ENCODE results near the gene CPXM2.

The CPXM2 gene

GRCh38 chr10:123837756-123838155 lies 53.9 kb downstream of the CPXM2 start:
- Histone ChIP-seq H3K4me1 (ENCODE audit: control extremely low read depth in 1 of 4, control insufficient read depth in 4 of 4, insufficient read depth in 4 of 4, low read length in 3 of 4) (no peaks in the 10 kb centered on the region), H3K9me3 (ENCODE audit: control extremely low read depth in 1 of 5, control insufficient read depth in 4 of 5, insufficient read depth in 2 of 5, low read depth in 1 of 5, low read length in 4 of 5) (no peaks in the 10 kb centered on the region), H3K4me3 (ENCODE audit: control insufficient read depth in 1 of 7, extremely low read depth in 1 of 7, insufficient read depth in 4 of 7, low read depth in 2 of 7, low read length in 6 of 7) (no peak overlapping the region), H3K27ac (ENCODE audit: insufficient read depth in 1 of 2, low read depth in 1 of 2, low read length in 2 of 2, poor library complexity in 1 of 2, severe bottlenecking in 2 of 2) (no peak overlapping the region), H3K27me3 (replicated peaks in 2 of 5; ENCODE audit: control insufficient read depth in 4 of 5, insufficient read depth in 5 of 5, low read length in 4 of 5) (peaks cover 0 to 32% (median 7%) of the 10 kb centered on the region in 5 experiments), H3K36me3 (ENCODE audit: control insufficient read depth in 4 of 4, insufficient read depth in 4 of 4, low read length in 3 of 4) (no peaks in the 10 kb centered on the region)
- CTCF ChIA-PET: no interaction called here
- 85% methylated on average over 3 of the region's 6 CpGs for WGBS (ENCODE audit: insufficient coverage)
- DNase-seq: no peak
- POLR2A ChIA-PET: no interaction called here

- Histone ChIP-seq H3K27ac (ENCODE audit: insufficient read depth in 1 of 2, low read depth in 1 of 2, low read length in 2 of 2, poor library complexity in 1 of 2, severe bottlenecking in 2 of 2) (no peak overlapping the region), H3K27me3 (replicated peaks in 2 of 5; ENCODE audit: control insufficient read depth in 4 of 5, insufficient read depth in 5 of 5, low read length in 4 of 5) (peaks cover 0 to 32% (median 6%) of the 10 kb centered on the region in 5 experiments), H3K4me3 (ENCODE audit: control insufficient read depth in 1 of 7, extremely low read depth in 1 of 7, insufficient read depth in 4 of 7, low read depth in 2 of 7, low read length in 6 of 7) (no peak overlapping the region), H3K9me3 (ENCODE audit: control extremely low read depth in 1 of 5, control insufficient read depth in 4 of 5, insufficient read depth in 2 of 5, low read depth in 1 of 5, low read length in 4 of 5) (no peaks in the 10 kb centered on the region), H3K36me3 (ENCODE audit: control insufficient read depth in 4 of 4, insufficient read depth in 4 of 4, low read length in 3 of 4) (no peaks in the 10 kb centered on the region), H3K4me1 (ENCODE audit: control extremely low read depth in 1 of 4, control insufficient read depth in 4 of 4, insufficient read depth in 4 of 4, low read length in 3 of 4) (no peaks in the 10 kb centered on the region)
- no peak for DNase-seq
- WGBS (ENCODE audit: insufficient coverage): 68% methylated on average over 5 of the region's 6 CpGs
- CTCF ChIA-PET: no interaction called here
- POLR2A ChIA-PET: no interaction called here
Measured at GRCh38 chr10:123836418-123837145, 55.0 kb downstream of the CPXM2 start.

GRCh38 chr10:123835575-123835974 lies 56.0 kb downstream of the CPXM2 start:
- no peak overlapping the region for H3K27ac ChIP-seq (ENCODE audit: insufficient read depth in 1 of 2, low read depth in 1 of 2, low read length in 2 of 2, poor library complexity in 1 of 2, severe bottlenecking in 2 of 2)
- CTCF ChIA-PET: no interaction called here
- DNase-seq: no peak
- 55% methylated on average over 3 of the region's 5 CpGs for WGBS (ENCODE audit: insufficient coverage)
- peaks cover 0 to 2% (median 0%) of the 10 kb centered on the region in 4 experiments for H3K4me1 ChIP-seq (ENCODE audit: control extremely low read depth in 1 of 4, control insufficient read depth in 4 of 4, insufficient read depth in 4 of 4, low read length in 3 of 4)
- H3K4me3 ChIP-seq (ENCODE audit: control insufficient read depth in 1 of 7, extremely low read depth in 1 of 7, insufficient read depth in 4 of 7, low read depth in 2 of 7, low read length in 6 of 7): no peak overlapping the region
- POLR2A ChIA-PET: no interaction called here
- H3K9me3 ChIP-seq (ENCODE audit: control extremely low read depth in 1 of 5, control insufficient read depth in 4 of 5, insufficient read depth in 2 of 5, low read depth in 1 of 5, low read length in 4 of 5): no peaks in the 10 kb centered on the region
- peaks cover 0 to 32% (median 6%) of the 10 kb centered on the region in 5 experiments for H3K27me3 ChIP-seq (replicated peaks in 2 of 5; ENCODE audit: control insufficient read depth in 4 of 5, insufficient read depth in 5 of 5, low read length in 4 of 5)
- H3K36me3 ChIP-seq (ENCODE audit: control insufficient read depth in 4 of 4, insufficient read depth in 4 of 4, low read length in 3 of 4): no peaks in the 10 kb centered on the region

- Histone ChIP-seq H3K27ac (ENCODE audit: insufficient read depth in 1 of 2, low read depth in 1 of 2, low read length in 2 of 2, poor library complexity in 1 of 2, severe bottlenecking in 2 of 2) (no peak overlapping the region), H3K4me3 (ENCODE audit: control insufficient read depth in 1 of 7, extremely low read depth in 1 of 7, insufficient read depth in 4 of 7, low read depth in 2 of 7, low read length in 6 of 7) (no peak overlapping the region), H3K9me3 (ENCODE audit: control extremely low read depth in 1 of 5, control insufficient read depth in 4 of 5, insufficient read depth in 2 of 5, low read depth in 1 of 5, low read length in 4 of 5) (no peaks in the 10 kb centered on the region), H3K36me3 (ENCODE audit: control insufficient read depth in 4 of 4, insufficient read depth in 4 of 4, low read length in 3 of 4) (no peaks in the 10 kb centered on the region), H3K27me3 (replicated peaks in 2 of 5; ENCODE audit: control insufficient read depth in 4 of 5, insufficient read depth in 5 of 5, low read length in 4 of 5) (peaks cover 0 to 32% (median 6%) of the 10 kb centered on the region in 5 experiments), H3K4me1 (ENCODE audit: control extremely low read depth in 1 of 4, control insufficient read depth in 4 of 4, insufficient read depth in 4 of 4, low read length in 3 of 4) (peaks cover 0 to 2% (median 0%) of the 10 kb centered on the region in 4 experiments)
- 86% methylated on average over 10 of the region's 10 CpGs for WGBS (ENCODE audit: insufficient coverage)
- POLR2A ChIA-PET: no interaction called here
- DNase-seq: no peak
- CTCF ChIA-PET: no interaction called here
Measured at GRCh38 chr10:123833170-123833850, 58.3 kb downstream of the CPXM2 start.

GRCh38 chr10:123831259-123831658 lies 60.3 kb downstream of the CPXM2 start:
- Histone ChIP-seq H3K4me3 (ENCODE audit: control insufficient read depth in 1 of 7, extremely low read depth in 1 of 7, insufficient read depth in 4 of 7, low read depth in 2 of 7, low read length in 6 of 7) (no peak overlapping the region), H3K27ac (ENCODE audit: insufficient read depth in 1 of 2, low read depth in 1 of 2, low read length in 2 of 2, poor library complexity in 1 of 2, severe bottlenecking in 2 of 2) (no peak overlapping the region), H3K27me3 (replicated peaks in 2 of 5; ENCODE audit: control insufficient read depth in 4 of 5, insufficient read depth in 5 of 5, low read length in 4 of 5) (peaks cover 0 to 26% (median 6%) of the 10 kb centered on the region in 5 experiments), H3K4me1 (ENCODE audit: control extremely low read depth in 1 of 4, control insufficient read depth in 4 of 4, insufficient read depth in 4 of 4, low read length in 3 of 4) (peaks cover 0 to 2% (median 0%) of the 10 kb centered on the region in 4 experiments), H3K36me3 (ENCODE audit: control insufficient read depth in 4 of 4, insufficient read depth in 4 of 4, low read length in 3 of 4) (no peaks in the 10 kb centered on the region), H3K9me3 (ENCODE audit: control extremely low read depth in 1 of 5, control insufficient read depth in 4 of 5, insufficient read depth in 2 of 5, low read depth in 1 of 5, low read length in 4 of 5) (no peaks in the 10 kb centered on the region)
- POLR2A ChIA-PET: no interaction called here
- WGBS (ENCODE audit: insufficient coverage): 35% methylated on average over 3 of the region's 3 CpGs
- no peak for DNase-seq
- CTCF ChIA-PET: no interaction called here

- Histone ChIP-seq H3K27me3 (replicated peaks in 2 of 5; ENCODE audit: control insufficient read depth in 4 of 5, insufficient read depth in 5 of 5, low read length in 4 of 5) (peaks cover 0 to 1% (median 0%) of the 10 kb centered on the region in 5 experiments), H3K27ac (ENCODE audit: insufficient read depth in 1 of 2, low read depth in 1 of 2, low read length in 2 of 2, poor library complexity in 1 of 2, severe bottlenecking in 2 of 2) (no peak overlapping the region), H3K36me3 (ENCODE audit: control insufficient read depth in 4 of 4, insufficient read depth in 4 of 4, low read length in 3 of 4) (no peaks in the 10 kb centered on the region), H3K4me3 (ENCODE audit: control insufficient read depth in 1 of 7, extremely low read depth in 1 of 7, insufficient read depth in 4 of 7, low read depth in 2 of 7, low read length in 6 of 7) (no peak overlapping the region), H3K9me3 (ENCODE audit: control extremely low read depth in 1 of 5, control insufficient read depth in 4 of 5, insufficient read depth in 2 of 5, low read depth in 1 of 5, low read length in 4 of 5) (peaks cover 0 to 8% (median 0%) of the 10 kb centered on the region in 5 experiments), H3K4me1 (ENCODE audit: control extremely low read depth in 1 of 4, control insufficient read depth in 4 of 4, insufficient read depth in 4 of 4, low read length in 3 of 4) (no peaks in the 10 kb centered on the region)
- DNase-seq: no peak
- ChIA-PET POLR2A (interaction anchor here (0.7 kb wide), 1 partner anchor 166 kb away, joined by 3 read pairs; no protein-coding TSS in a partner anchor), CTCF (no interaction called here)
- WGBS (ENCODE audit: insufficient coverage): 75% methylated on average over 2 of the region's 2 CpGs
Measured at GRCh38 chr10:123821136-123821535, 70.5 kb downstream of the CPXM2 start.

- H3K27ac ChIP-seq (ENCODE audit: insufficient read depth in 1 of 2, low read depth in 1 of 2, low read length in 2 of 2, poor library complexity in 1 of 2, severe bottlenecking in 2 of 2): no peak overlapping the region
- no peak overlapping the region for H3K4me3 ChIP-seq (ENCODE audit: control insufficient read depth in 1 of 7, extremely low read depth in 1 of 7, insufficient read depth in 4 of 7, low read depth in 2 of 7, low read length in 6 of 7)
- peaks cover 0 to 17% (median 11%) of the 10 kb centered on the region in 5 experiments for H3K27me3 ChIP-seq (replicated peaks in 2 of 5; ENCODE audit: control insufficient read depth in 4 of 5, insufficient read depth in 5 of 5, low read length in 4 of 5)
- H3K4me1 ChIP-seq (ENCODE audit: control extremely low read depth in 1 of 4, control insufficient read depth in 4 of 4, insufficient read depth in 4 of 4, low read length in 3 of 4): no peaks in the 10 kb centered on the region
- no peaks in the 10 kb centered on the region for H3K36me3 ChIP-seq (ENCODE audit: control insufficient read depth in 4 of 4, insufficient read depth in 4 of 4, low read length in 3 of 4)
- H3K9me3 ChIP-seq (ENCODE audit: control extremely low read depth in 1 of 5, control insufficient read depth in 4 of 5, insufficient read depth in 2 of 5, low read depth in 1 of 5, low read length in 4 of 5): no peaks in the 10 kb centered on the region
- no peak for DNase-seq
- ChIA-PET CTCF (no interaction called here), POLR2A (no interaction called here)
Measured at GRCh38 chr10:123809632-123810031, 82.0 kb downstream of the CPXM2 start.

Data from common myeloid progenitor, CD34-positive (primary cell).